T-helper 9 cell (primary cell): ENCODE data around the gene ENO2.

ENCODE experiments used
- DNase-seq: peaks from one replicate; pipeline ENCODE4 v3.0.0-alpha.2; 2020

Gene ENO2

GRCh38 chr12:6962285-6963015, 48.1 kb downstream of the ENO2 start:
- no peak for DNase-seq

DNA sequence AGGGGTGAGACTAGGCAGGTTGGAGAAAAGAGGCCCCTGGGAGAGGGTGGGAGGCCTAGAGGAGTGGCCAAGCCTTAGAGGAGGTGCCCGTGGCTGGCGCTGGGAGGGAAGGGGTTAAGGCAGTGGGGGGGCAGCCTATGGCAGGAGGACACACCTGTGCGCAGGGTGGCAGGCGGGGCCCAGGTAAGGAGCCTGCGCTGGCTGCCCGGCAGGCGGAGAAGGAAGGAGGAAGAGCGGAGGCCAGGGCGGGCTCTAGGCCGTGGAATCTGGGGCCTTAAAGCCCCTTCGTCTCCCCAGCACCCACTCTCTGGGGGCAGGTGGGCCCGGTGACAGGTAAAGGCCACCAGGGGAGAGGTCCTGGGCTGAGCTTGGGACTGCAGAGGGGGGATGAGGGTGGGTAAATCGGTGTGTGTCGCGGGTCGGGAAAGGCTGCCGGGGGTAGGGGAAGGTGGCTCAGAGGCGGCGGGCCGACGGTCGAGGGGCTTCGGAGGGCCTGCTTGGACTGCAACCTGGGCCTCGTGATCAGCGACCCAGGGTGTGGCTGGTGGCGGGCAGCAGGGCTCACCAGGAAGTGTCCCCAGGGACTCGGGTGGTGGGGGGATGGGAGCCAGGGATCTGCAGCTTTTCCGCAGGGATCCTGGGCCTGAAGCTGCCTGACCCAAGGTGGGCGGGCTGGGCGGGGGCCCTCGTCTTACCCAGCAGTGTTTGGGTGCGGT, 48.8 kb downstream of the ENO2 start:
- no peak for DNase-seq

- no peak for DNase-seq
Measured at GRCh38 chr12:6963791-6964413, 49.5 kb downstream of the ENO2 start.

DNA sequence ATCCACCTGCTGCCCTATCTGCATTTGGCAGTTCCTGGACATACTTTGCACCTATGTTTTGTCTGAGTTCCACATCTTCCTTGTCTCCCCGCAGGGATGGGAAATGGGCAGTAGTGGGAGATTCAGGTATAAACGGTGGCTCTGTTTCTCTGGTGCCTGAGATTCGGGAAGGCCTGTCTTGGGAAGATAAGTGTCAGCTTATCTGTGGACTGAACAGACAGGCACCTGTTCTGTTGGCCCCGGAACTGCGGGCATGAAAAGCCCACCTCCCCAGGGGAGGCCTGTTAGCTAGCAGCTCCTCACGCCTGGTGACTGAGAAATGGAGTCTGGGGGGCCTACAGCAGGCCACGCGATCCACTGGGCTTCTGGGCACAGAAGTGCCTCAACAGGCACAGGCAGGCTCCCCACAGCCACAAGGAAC, 50.2 kb downstream of the ENO2 start:
- no peak for DNase-seq

- DNase-seq: peak; percentile 92
Measured at GRCh38 chr12:6965026-6965661, 50.8 kb downstream of the ENO2 start.

DNA sequence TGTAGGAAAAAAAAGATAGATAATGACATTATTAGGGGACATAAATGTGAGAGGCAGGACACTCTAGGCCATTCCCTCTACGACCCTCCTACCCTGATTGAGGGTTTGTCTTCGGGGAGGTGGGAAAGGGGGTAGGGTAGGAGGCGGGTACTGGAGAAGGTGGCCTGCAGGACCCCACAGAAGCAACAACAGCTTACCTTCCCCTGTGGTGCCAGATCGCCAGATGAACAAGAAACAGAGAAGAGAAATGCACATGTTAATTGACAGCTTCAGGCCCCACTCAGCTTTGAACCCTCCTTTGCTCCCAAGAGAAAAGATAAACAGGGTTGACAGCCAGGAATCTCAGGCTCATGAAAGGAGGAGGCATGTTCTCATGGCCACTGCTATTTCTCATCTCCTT, 51.3 kb downstream of the ENO2 start:
- DNase-seq: no peak

DNA sequence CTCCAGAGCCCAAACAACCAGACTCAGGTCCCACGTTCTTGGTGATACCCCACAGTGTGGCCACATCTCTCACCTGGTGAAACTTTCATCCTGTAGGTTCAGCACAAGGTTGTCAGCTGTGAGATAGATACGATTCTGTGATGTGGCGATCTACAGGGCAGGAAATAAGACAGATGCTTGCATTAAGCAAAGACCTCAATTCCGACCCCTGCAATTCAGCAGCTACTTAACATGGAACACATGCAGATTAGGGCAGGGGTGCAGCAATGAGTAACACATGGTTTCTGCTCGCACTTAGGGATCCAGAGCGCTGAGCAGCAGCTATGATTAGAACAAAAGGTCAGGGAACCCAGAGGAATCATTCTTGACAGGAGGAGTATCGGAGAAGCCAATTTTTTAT, 52.0 kb downstream of the ENO2 start:
- no peak for DNase-seq

GRCh38 chr12:6967651-6968100, 53.3 kb downstream of the ENO2 start:
- no peak for DNase-seq

GRCh38 chr12:6968426-6968825, 54.0 kb downstream of the ENO2 start:
- DNase-seq: no peak

GRCh38 chr12:6970096-6970527, 55.7 kb downstream of the ENO2 start:
- no peak for DNase-seq
